Stimulated activated CD8-positive, alpha-beta memory T cell treated with anti-CD3 and anti-CD28 coated beads, Interleukin-15, amount 100 ng/mL, for 1 hour (primary cell): Measurements from ENCODE around the gene FBXW8.

ENCODE experiments used
- DNase-seq: peaks from one replicate; pipeline ENCODE4 v3.0.0-alpha.2; 2020; ENCODE audit warnings: low read depth

The FBXW8 gene

GRCh38 chr12:116885491-116885890 is 25.3 kb upstream of the FBXW8 start:
- no peak for DNase-seq

GRCh38 chr12:116887244-116887643 is 23.5 kb upstream of the FBXW8 start:
- no peak for DNase-seq

- no peak for DNase-seq
Measured at GRCh38 chr12:116887897-116888296, 22.9 kb upstream of the FBXW8 start.

- no peak for DNase-seq
Measured at GRCh38 chr12:116890330-116890729, 20.4 kb upstream of the FBXW8 start.

GRCh38 chr12:116891019-116891418 is 19.7 kb upstream of the FBXW8 start:
- no peak for DNase-seq

GRCh38 chr12:116892349-116893140 is 18.2 kb upstream of the FBXW8 start:
- no peak for DNase-seq

- no peak for DNase-seq
Measured at GRCh38 chr12:116894913-116895312, 15.8 kb upstream of the FBXW8 start.

- no peak for DNase-seq
Measured at GRCh38 chr12:116896411-116896924, 14.3 kb upstream of the FBXW8 start.

- no peak for DNase-seq
Measured at GRCh38 chr12:116897476-116897875, 13.3 kb upstream of the FBXW8 start.

GRCh38 chr12:116898669-116899068 is 12.1 kb upstream of the FBXW8 start:
- DNase-seq: no peak

GRCh38 chr12:116901612-116902011 is 9.1 kb upstream of the FBXW8 start:
- no peak for DNase-seq

- no peak for DNase-seq
Measured at GRCh38 chr12:116903818-116904217, 6.9 kb upstream of the FBXW8 start.

GRCh38 chr12:116906285-116906684 is 4.5 kb upstream of the FBXW8 start:
- DNase-seq: no peak

GRCh38 chr12:116910280-116910644 is 488 bp upstream of the FBXW8 start:
- DNase-seq: no peak

GRCh38 chr12:116915326-116915725 is 4.6 kb downstream of the FBXW8 start:
- no peak for DNase-seq

- no peak for DNase-seq
Measured at GRCh38 chr12:116916122-116916521, 5.4 kb downstream of the FBXW8 start.

- DNase-seq: no peak
Measured at GRCh38 chr12:116916714-116917114, 6.0 kb downstream of the FBXW8 start.

- no peak for DNase-seq
Measured at GRCh38 chr12:116918464-116918863, 7.7 kb downstream of the FBXW8 start.

GRCh38 chr12:116919247-116919661 is 8.5 kb downstream of the FBXW8 start:
- no peak for DNase-seq

GRCh38 chr12:116919706-116920485 is 9.1 kb downstream of the FBXW8 start:
- no peak for DNase-seq

GRCh38 chr12:116920939-116921338 is 10.2 kb downstream of the FBXW8 start:
- no peak for DNase-seq

GRCh38 chr12:116922194-116922897 is 11.6 kb downstream of the FBXW8 start:
- no peak for DNase-seq
